B cell (primary cell): ENCODE measurements around the gene HOXD12. TPM values are rescaled to one million over a fixed set of nuclear protein-coding genes. Genes with fewer than 3 reads are reported as not detected.

Experiments
- ATAC-seq: fragments of 200-7000 bp; cut with Tn5 transposase; one replicate; pipeline ENCODE4 v1.10.0; 2021; ENCODE audit warnings: low read depth, mild to moderate bottlenecking, moderate number of reproducible peaks, moderate library complexity
- CTCF ChIA-PET: fragments of 350-600 bp; sonication (Branson Sonifier 250); formaldehyde crosslinking; loops from one replicate; lab custom pipeline; 2021; ENCODE audit warnings: antibody characterized with exemption, inconsistent platforms; lab: Charles Lee
- POLR2A ChIA-PET: fragments of 350-600 bp; sonication (Branson Sonifier 250); formaldehyde crosslinking; loops from one replicate; lab custom pipeline; 2021; ENCODE audit warnings: antibody characterized with exemption; lab: Charles Lee
- DNase-seq: peaks from one replicate; pipeline ENCODE4 v3.0.0; 2013
- H2AFZ ChIP-seq: 2 replicates; pipeline ENCODE4 v1.6.1; 2012; ENCODE audit warnings: mild to moderate bottlenecking, low read depth, low read length; ENCODE audit not compliant: insufficient read depth, poor library complexity, severe bottlenecking
- H3K27ac ChIP-seq, 2 donors: 1 replicate in 1 of 2; 2 replicates in 1 of 2; pipeline ENCODE4 v1.5.1; 2012 to 2013; ENCODE audit warnings: low read length in 2 of 2, mild to moderate bottlenecking in 2 of 2, moderate library complexity in 1 of 2
- H3K27me3 ChIP-seq, 4 experiments: fragments of 200-600 bp in 1 of 4; sonication (generic) in 1 of 4; replicated peaks in 1 of 4; 1 replicate in 2 of 4; 2 replicates in 2 of 4; pipeline versions ENCODE4 v1.6.1 to v1.7.0; 2013 to 2016; ENCODE audit warnings: low read length in 3 of 4, mild to moderate bottlenecking in 2 of 4, mixed read lengths in 1 of 4, moderate library complexity in 1 of 4; ENCODE audit not compliant: insufficient read depth in 4 of 4, control insufficient read depth in 3 of 4; ENCODE audit errors: control extremely low read depth in 1 of 4
- H3K36me3 ChIP-seq, 2 experiments: replicated peaks in 1 of 2; 1 replicate in 1 of 2; 2 replicates in 1 of 2; pipeline versions ENCODE4 v1.6.1 to v1.7.1; 2013; ENCODE audit warnings: low read length in 1 of 2; ENCODE audit not compliant: insufficient read depth in 2 of 2, control insufficient read depth in 1 of 2; ENCODE audit errors: control extremely low read depth in 1 of 2, extremely low read depth in 1 of 2
- H3K4me1 ChIP-seq, 2 donors: fragments of 200-600 bp in 1 of 2; sonication (generic) in 1 of 2; 1 replicate in 1 of 2; 2 replicates in 1 of 2; pipeline versions ENCODE4 v1.5.1 to v1.6.1; 2013 to 2017; ENCODE audit warnings: low read length in 2 of 2; ENCODE audit not compliant: control insufficient read depth in 2 of 2, insufficient read depth in 2 of 2
- H3K4me2 ChIP-seq: replicated peaks from 2 replicates; pipeline ENCODE3; 2012; ENCODE audit warnings: mild to moderate bottlenecking, low read depth, low read length; ENCODE audit not compliant: poor library complexity, severe bottlenecking
- H3K4me3 ChIP-seq, 5 experiments: fragments of 200-600 bp in 1 of 5; sonication (generic) in 1 of 5; 1 replicate in 3 of 5; 2 replicates in 2 of 5; pipeline versions ENCODE4 v1.5.1 to v1.7.0; 2011 to 2016; ENCODE audit warnings: low read length in 4 of 5, mild to moderate bottlenecking in 4 of 5, low read depth in 2 of 5, control low read depth in 1 of 5, moderate library complexity in 1 of 5; ENCODE audit not compliant: insufficient read depth in 1 of 5; ENCODE audit errors: control extremely low read depth in 1 of 5, extremely low read depth in 1 of 5
- H3K79me2 ChIP-seq: fragments of 200-600 bp; sonication (generic); one replicate; pipeline ENCODE4 v1.6.0; 2016; ENCODE audit warnings: low read length; ENCODE audit not compliant: control insufficient read depth, insufficient read depth
- H3K9ac ChIP-seq: fragments of 200-600 bp; sonication (generic); 2 replicates; pipeline ENCODE4 v1.6.1; 2017; ENCODE audit warnings: mild to moderate bottlenecking, low read length, moderate library complexity
- H3K9me3 ChIP-seq, 3 donors: one replicate each; pipeline versions ENCODE4 v1.6.1 to v1.7.1; 2013; ENCODE audit warnings: low read length in 2 of 3; ENCODE audit not compliant: control insufficient read depth in 2 of 3, insufficient read depth in 1 of 3; ENCODE audit errors: control extremely low read depth in 1 of 3
- H4K20me1 ChIP-seq: 2 replicates; pipeline ENCODE4 v1.6.0; 2012; ENCODE audit warnings: mild to moderate bottlenecking, low read length; ENCODE audit not compliant: insufficient read depth, control insufficient read depth, poor library complexity, severe bottlenecking
- H3K27ac Mint-ChIP-seq: one replicate; pipeline ENCODE4 v1.8.0; 2021; ENCODE audit warnings: mixed read lengths
- H3K27me3 Mint-ChIP-seq: one replicate; pipeline ENCODE4 v1.8.0; 2021; ENCODE audit warnings: mixed read lengths
- H3K4me1 Mint-ChIP-seq: one replicate; pipeline ENCODE4 v1.8.0; 2021; ENCODE audit warnings: mixed read lengths
- H3K4me3 Mint-ChIP-seq: one replicate; pipeline ENCODE4 v1.8.0; 2021; ENCODE audit warnings: mixed read lengths
- H3K9me3 Mint-ChIP-seq: one replicate; pipeline ENCODE4 v1.8.0; 2022; ENCODE audit warnings: mixed read lengths; ENCODE audit not compliant: insufficient read depth
- EZH2 ChIP-seq: IDR thresholded peaks from 2 replicates; pipeline ENCODE4 v1.6.1; 2012; ENCODE audit warnings: borderline replicate concordance, low read depth, mild to moderate bottlenecking, moderate library complexity, low read length; ENCODE audit not compliant: insufficient read depth, poor library complexity, severe bottlenecking
- WGBS: methylation state at CpG from one replicate; pipeline ENCODE4 v1.1.5; 2013; ENCODE audit warnings: missing lambda C conversion rate; ENCODE audit not compliant: insufficient coverage; 5-methylcytosine and 5-hydroxymethylcytosine counted together
- intact Hi-C: fragments of 100-400 bp; cut with micrococcal nuclease; formaldehyde crosslinking; loops from one replicate; pipeline ENCODE4 v1.10.0; 2022
- polyA plus RNA-seq: library from polyadenylated mRNA; depleted of rRNA; stranded (reverse); fragments of >200 nt; gene quantifications from 2 replicates; pipeline ENCODE4 v1.2.3, GENCODE V29; 2012
- total RNA-seq, 2 donors: library from RNA; stranded (reverse); fragments of 120-200 nt in 1 of 2; gene quantifications; 1 replicate in 1 of 2; 2 replicates in 1 of 2; pipeline versions ENCODE4 v1.2.3 to v1.2.4, GENCODE V29; 2013 to 2022
- TF ChIP-seq, protein P1 (sequence below): fragments of 200-600 bp; IDR thresholded peaks from one replicate; pipeline ENCODE4 v1.8.0; 2022; ENCODE audit warnings: antibody characterized with exemption, mild to moderate bottlenecking

The HOXD12 gene
- total and polyA plus RNA-seq, 2 donors (not counting 1 experiment from before 2014, with no cell fraction given) = not detected

- Histone ChIP-seq H3K79me2 (no peaks in the 10 kb centered on the region), H3K9me3 (peaks cover 0 to 33% (median 6%) of the 10 kb centered on the region in 3 donors), H3K27ac (no peak overlapping the region), H3K4me3 (no peak overlapping the region), H3K4me2 (no peak overlapping the region), H2AFZ (no peak overlapping the region), H3K27me3 (peaks cover 0 to 91% (median 73%) of the 10 kb centered on the region in 4 experiments), H3K9ac (no peak overlapping the region), H3K36me3 (no peaks in the 10 kb centered on the region), H4K20me1 (no peaks in the 10 kb centered on the region), H3K4me1 (peaks cover 19 to 40% of the 10 kb centered on the region in 2 donors)
- TF ChIP-seq, protein P1, sequence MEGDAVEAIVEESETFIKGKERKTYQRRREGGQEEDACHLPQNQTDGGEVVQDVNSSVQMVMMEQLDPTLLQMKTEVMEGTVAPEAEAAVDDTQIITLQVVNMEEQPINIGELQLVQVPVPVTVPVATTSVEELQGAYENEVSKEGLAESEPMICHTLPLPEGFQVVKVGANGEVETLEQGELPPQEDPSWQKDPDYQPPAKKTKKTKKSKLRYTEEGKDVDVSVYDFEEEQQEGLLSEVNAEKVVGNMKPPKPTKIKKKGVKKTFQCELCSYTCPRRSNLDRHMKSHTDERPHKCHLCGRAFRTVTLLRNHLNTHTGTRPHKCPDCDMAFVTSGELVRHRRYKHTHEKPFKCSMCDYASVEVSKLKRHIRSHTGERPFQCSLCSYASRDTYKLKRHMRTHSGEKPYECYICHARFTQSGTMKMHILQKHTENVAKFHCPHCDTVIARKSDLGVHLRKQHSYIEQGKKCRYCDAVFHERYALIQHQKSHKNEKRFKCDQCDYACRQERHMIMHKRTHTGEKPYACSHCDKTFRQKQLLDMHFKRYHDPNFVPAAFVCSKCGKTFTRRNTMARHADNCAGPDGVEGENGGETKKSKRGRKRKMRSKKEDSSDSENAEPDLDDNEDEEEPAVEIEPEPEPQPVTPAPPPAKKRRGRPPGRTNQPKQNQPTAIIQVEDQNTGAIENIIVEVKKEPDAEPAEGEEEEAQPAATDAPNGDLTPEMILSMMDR = no peak
- no peak for TF ChIP-seq EZH2
- DNase-seq = peak; percentile 41
- H3K27me3 Mint-ChIP-seq = peaks cover 82% of the 10 kb centered on the region
- ChIA-PET POLR2A (no interaction called here), CTCF (interaction anchor here (0.7 to 3.8 kb wide), 7 partner anchors 8 to 1546 kb away, joined by 3 to 26 read pairs (median 13); no protein-coding TSS in a partner anchor)
- H3K9me3 Mint-ChIP-seq = no peaks in the 10 kb centered on the region
- no peak overlapping the region for H3K4me3 Mint-ChIP-seq
- no peak overlapping the region for H3K27ac Mint-ChIP-seq
- WGBS = 12% methylated on average over 24 of the region's 28 CpGs
- ATAC-seq = no peak
- peaks cover 27% of the 10 kb centered on the region for H3K4me1 Mint-ChIP-seq
- intact Hi-C loops = no loop called here
These were observed 39.5 kb downstream of the HOXD12 start for GRCh38 chr2:176138923-176139660.
